VCaP (cell line): ENCODE results near the gene PIK3CD.

Experiments
- H3K27ac ChIP-seq: fragments of 450-650 bp; 2 replicates; pipeline ENCODE4 v1.5.1; 2017
- TF ChIP-seq, protein P1 (sequence below): fragments of 450-650 bp; conservative IDR thresholded peaks from 2 replicates; pipeline ENCODE4 v1.5.1; 2017; ENCODE audit warnings: mild to moderate bottlenecking, moderate library complexity

PIK3CD gene

DNA sequence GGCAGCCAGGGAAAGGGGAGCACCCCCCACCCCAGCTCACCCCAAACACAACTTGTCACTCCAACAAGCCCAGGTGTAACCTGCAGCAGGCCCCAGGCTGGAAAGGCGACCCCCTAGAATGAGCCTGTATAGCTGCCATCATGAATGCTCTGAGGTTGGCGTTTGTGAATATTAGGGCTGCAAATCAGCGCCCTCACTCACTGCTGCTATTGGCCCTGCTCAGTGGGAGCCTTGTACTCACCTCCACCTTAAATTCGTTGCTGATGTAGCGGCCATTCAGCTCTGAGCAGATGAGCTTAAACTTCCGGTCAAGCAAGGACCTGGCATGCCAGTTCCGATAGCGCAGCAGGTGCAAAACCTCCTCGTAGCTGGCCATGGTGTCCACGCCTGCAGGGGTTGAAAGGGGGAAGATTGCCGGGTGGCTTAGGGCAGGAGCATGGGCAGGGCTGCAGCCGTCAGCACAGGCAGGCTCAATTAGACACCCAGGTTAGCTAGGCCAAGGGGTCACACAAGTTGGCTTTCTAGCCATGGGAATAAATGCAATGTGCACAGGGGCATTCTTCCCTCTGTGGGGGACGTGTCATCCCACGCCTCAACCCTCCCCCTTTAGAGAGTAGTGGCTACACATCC is 81.7 kb downstream of the PIK3CD start:
- H3K27ac ChIP-seq, result no peak overlapping the region

DNA sequence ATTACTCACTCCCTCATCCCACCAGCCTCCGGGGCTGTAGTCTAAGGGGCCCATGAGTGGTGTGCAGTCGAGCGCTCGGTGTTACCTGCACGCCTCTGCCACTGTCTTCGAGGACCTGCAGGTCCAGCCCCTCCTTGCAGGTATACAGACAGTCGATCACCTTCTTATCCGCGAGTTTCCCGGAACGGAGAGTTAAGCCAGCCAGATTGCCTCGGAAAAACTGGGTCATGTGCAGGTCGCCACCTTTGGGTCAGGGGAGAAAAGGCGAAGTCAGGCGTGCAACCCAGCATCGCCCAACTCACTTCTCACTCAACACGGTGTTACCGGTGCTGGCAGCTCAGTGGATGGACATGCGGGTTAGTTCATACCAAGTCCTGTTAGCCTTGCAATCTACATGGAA is 84.3 kb downstream of the PIK3CD start:
- TF ChIP-seq, protein P1, sequence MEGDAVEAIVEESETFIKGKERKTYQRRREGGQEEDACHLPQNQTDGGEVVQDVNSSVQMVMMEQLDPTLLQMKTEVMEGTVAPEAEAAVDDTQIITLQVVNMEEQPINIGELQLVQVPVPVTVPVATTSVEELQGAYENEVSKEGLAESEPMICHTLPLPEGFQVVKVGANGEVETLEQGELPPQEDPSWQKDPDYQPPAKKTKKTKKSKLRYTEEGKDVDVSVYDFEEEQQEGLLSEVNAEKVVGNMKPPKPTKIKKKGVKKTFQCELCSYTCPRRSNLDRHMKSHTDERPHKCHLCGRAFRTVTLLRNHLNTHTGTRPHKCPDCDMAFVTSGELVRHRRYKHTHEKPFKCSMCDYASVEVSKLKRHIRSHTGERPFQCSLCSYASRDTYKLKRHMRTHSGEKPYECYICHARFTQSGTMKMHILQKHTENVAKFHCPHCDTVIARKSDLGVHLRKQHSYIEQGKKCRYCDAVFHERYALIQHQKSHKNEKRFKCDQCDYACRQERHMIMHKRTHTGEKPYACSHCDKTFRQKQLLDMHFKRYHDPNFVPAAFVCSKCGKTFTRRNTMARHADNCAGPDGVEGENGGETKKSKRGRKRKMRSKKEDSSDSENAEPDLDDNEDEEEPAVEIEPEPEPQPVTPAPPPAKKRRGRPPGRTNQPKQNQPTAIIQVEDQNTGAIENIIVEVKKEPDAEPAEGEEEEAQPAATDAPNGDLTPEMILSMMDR, result no peak
- no peak overlapping the region for H3K27ac ChIP-seq

More for the DNA sequence above, 81.7 kb downstream of the PIK3CD start:
- TF ChIP-seq, protein P1, result no peak

DNA sequence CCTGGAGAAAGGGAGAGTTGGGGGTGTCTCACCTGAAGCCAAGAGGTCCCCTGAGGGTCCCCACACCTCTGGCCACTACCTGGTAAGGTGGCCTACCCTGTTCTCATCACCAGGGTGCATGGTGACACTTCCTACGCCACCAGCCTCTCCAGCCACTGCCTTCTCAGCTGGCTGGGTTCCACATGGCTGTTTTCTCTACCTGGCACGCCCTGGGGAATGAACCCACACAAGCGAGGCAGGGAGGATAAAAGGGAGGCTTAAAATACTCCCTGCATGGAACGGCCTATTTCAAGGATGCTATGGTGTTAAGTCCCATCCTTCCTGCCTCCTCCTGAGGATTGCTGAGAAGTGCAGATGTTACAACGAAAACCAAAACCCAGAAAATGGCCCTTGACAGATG is 84.7 kb downstream of the PIK3CD start:
- TF ChIP-seq, protein P1, result no peak
- H3K27ac ChIP-seq, result no peak overlapping the region

DNA sequence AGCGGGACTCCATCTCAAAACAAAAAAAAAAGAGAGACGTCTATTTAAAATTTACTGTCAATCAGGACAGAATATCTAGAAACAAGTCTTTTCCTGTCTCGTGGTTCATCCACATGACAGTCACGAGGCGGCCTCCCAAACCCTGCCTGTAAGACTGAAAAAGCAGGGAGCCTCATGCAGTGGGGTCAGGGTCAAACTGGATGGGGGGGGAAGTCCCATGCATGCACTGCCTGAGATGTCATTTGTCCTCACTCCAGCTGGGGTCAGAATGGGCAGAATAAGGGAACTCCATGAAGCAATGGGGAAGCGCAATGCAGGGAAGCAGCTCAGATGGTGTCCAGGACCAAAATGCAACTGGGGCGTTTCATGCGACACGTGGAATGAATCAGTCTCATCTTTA is 85.5 kb downstream of the PIK3CD start:
- H3K27ac ChIP-seq, result no peak overlapping the region
- TF ChIP-seq, protein P1, result no peak

DNA sequence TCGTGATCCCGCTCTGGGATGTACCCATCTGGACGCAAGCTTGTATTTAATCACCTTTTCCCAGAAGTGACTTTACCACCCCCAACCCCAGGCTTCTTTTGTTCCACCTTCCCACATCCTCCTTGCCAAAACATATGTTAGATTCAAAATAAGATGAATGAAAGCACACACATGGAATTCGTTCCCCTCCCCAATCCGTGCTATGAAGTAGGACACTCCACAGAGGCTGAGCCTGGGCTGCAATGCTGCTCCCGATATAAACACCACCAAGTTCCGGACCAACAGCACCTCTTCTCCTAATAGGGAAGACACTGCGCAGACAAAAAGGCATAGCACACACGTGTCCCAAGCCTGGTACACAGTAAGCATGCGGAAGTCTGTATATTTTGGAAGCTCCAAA is 86.1 kb downstream of the PIK3CD start:
- TF ChIP-seq, protein P1, result no peak
- H3K27ac ChIP-seq, result no peak overlapping the region

DNA sequence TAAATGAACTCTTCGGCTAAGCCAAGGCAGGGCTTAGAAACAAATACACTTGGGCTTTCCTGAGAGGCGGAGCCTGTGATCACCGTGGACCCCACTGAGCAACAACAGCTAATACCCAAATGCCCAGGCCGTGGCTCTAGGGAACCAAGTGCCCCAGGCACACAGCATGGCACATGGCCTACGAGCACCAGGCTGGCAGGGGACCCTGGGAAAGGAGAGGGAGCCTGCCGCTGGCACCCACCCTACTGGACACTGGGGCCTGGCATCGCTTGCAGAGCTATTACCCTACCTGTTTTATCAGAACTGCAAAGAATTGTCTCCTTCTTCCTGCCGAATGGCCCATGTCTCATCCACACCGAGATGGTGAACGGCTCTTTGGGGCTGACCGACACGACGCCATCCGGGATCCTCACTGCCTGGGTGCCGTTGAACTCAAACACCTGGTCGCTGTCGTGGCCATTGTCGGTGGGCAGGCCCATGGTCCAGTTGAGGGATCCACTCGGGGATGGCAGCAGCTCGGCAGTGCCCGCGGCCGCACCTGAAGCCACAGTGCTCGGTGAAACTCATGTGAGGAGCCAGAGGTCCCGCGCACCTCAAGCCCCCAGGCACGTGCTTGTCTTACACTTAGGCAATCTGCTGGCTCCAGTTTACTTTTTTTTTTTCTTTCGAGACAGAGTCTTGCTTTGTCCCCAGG is 92.7 kb downstream of the PIK3CD start:
- TF ChIP-seq, protein P1, result no peak
- H3K27ac ChIP-seq, result no peak overlapping the region

- H3K27ac ChIP-seq, result peak overlapping the region; percentile 23
- TF ChIP-seq, protein P1, result no peak
Measured at GRCh38 chr1:9746211-9746610, 94.7 kb downstream of the PIK3CD start.
